Panc1 (cell line): Measurements from ENCODE around the gene TNRC6A. TPM values are rescaled to one million over a fixed set of nuclear protein-coding genes. Genes with fewer than 3 reads are reported as not detected.

Experiments used
- ATAC-seq: fragments of 200-7000 bp; cut with Tn5 transposase; 2 replicates; pipeline ENCODE4 v1.9.1; 2020; ENCODE audit warnings: mild to moderate bottlenecking, moderate library complexity
- BruUV-seq: library from RNA; stranded (reverse); fragments of 400-500 nt; replicated peaks from 2 replicates; lab custom pipeline; 2021; lab: Mats Ljungman, UMichigan
- CTCF ChIA-PET: fragments of 300-600 bp; sonication (Branson Sonifier 250); formaldehyde crosslinking; loops from one replicate; lab custom pipeline; 2022; ENCODE audit warnings: antibody characterized with exemption; lab: Charles Lee
- POLR2A ChIA-PET: fragments of 300-600 bp; sonication (Branson Sonifier 250); formaldehyde crosslinking; loops from one replicate; lab custom pipeline; 2022; ENCODE audit warnings: antibody characterized with exemption; lab: Charles Lee
- DNase-seq: peaks from one replicate; pipeline ENCODE4 v3.0.0-alpha.2; 2010; ENCODE audit warnings: low read depth, low spot score
- H3K27ac ChIP-seq: 2 replicates; pipeline ENCODE4 v1.5.1; 2011; ENCODE audit warnings: mild to moderate bottlenecking, low read length, inconsistent platforms
- H3K27me3 ChIP-seq: fragments of 200-500 bp; sonication (Bioruptor generic); 2 replicates; pipeline ENCODE4 v1.6.0; 2014; ENCODE audit warnings: low read length, inconsistent platforms; ENCODE audit not compliant: control insufficient read depth, insufficient read depth
- H3K36me3 ChIP-seq: fragments of 200-500 bp; sonication (Bioruptor generic); 2 replicates; pipeline ENCODE4 v1.5.1; 2014; ENCODE audit warnings: inconsistent platforms, mild to moderate bottlenecking, low read length, moderate library complexity; ENCODE audit not compliant: control insufficient read depth, insufficient read depth
- H3K4me1 ChIP-seq: 2 replicates; pipeline ENCODE4 v1.5.1; 2011; ENCODE audit warnings: inconsistent platforms, mild to moderate bottlenecking, low read length, moderate library complexity; ENCODE audit not compliant: control insufficient read depth, insufficient read depth
- H3K4me3 ChIP-seq, 2 experiments: 2 replicates each; pipeline ENCODE4 v1.5.1; 2011 to 2012; ENCODE audit warnings: low read depth in 2 of 2, low read length in 2 of 2, mild to moderate bottlenecking in 2 of 2, inconsistent platforms in 1 of 2, moderate library complexity in 1 of 2
- H3K9me3 ChIP-seq: fragments of 200-500 bp; sonication (Bioruptor generic); 2 replicates; pipeline ENCODE4 v1.5.1; 2014; ENCODE audit warnings: low read depth, mild to moderate bottlenecking, inconsistent platforms, low read length, moderate library complexity; ENCODE audit not compliant: control insufficient read depth, insufficient read depth
- CTCF ChIP-seq: fragments of 450-650 bp; IDR thresholded peaks from 2 replicates; pipeline ENCODE4 v1.5.1; 2017; ENCODE audit warnings: mild to moderate bottlenecking
- POLR2AphosphoS5 ChIP-seq: IDR thresholded peaks from 2 replicates; pipeline ENCODE4 v1.6.1; 2012; ENCODE audit warnings: mild to moderate bottlenecking, low read depth, low read length, moderate library complexity
- SIN3A ChIP-seq: IDR thresholded peaks from 2 replicates; pipeline ENCODE4 v1.6.1; 2012; ENCODE audit warnings: low read depth, mild to moderate bottlenecking, low read length, moderate library complexity, borderline replicate concordance; ENCODE audit not compliant: insufficient read depth
- TCF7L2 ChIP-seq: IDR thresholded peaks from 2 replicates; pipeline ENCODE4 v1.6.1; 2011; ENCODE audit warnings: mild to moderate bottlenecking, low read depth, low read length, inconsistent platforms
- in situ Hi-C: cut with HindIII; loops from 2 replicates; pipeline ENCODE4 v1.10.0; 2016; ENCODE audit warnings: low sequenced_read_pairs, low pct_unique_long_range_greater_than_20kb
- intact Hi-C: fragments of 100-400 bp; cut with micrococcal nuclease; formaldehyde crosslinking; loops from one replicate; pipeline ENCODE4 v1.10.0; 2022; ENCODE audit not compliant: unreplicated experiment
- total RNA-seq: library from RNA; stranded (reverse); gene quantifications from one replicate; pipeline ENCODE4 v1.2.1, GENCODE V29; 2021; ENCODE audit not compliant: unreplicated experiment
- TF ChIP-seq, protein P1 (sequence below), 2 experiments: IDR thresholded peaks; 2 replicates each; pipeline ENCODE4 v1.6.1; 2011 to 2012; ENCODE audit warnings: low read depth in 2 of 2, control low read depth in 1 of 2, low read length in 1 of 2, mild to moderate bottlenecking in 1 of 2, moderate library complexity in 1 of 2; ENCODE audit not compliant: insufficient read depth in 1 of 2

Gene TNRC6A
- total RNA-seq, 1 experiment from 2014 or later = 53.6 TPM

GRCh38 chr16:24736758-24737157, 7.3 kb downstream of the TNRC6A start:
- H3K4me1 ChIP-seq = peaks cover 57% of the 10 kb centered on the region

GRCh38 chr16:24737391-24737871, 8.0 kb downstream of the TNRC6A start:
- H3K4me3 ChIP-seq = no peak overlapping the region
- peak overlapping the region; percentile 58 for H3K27ac ChIP-seq
- ChIA-PET CTCF (interaction anchor here (0.5 to 0.6 kb wide), 2 partner anchors 36 to 394 kb away, joined by 5 to 7 read pairs; no protein-coding TSS in a partner anchor), POLR2A (no interaction called here)
- no peaks in the 10 kb centered on the region for H3K9me3 ChIP-seq
- H3K36me3 ChIP-seq = no peaks in the 10 kb centered on the region
- TF ChIP-seq, protein P1, sequence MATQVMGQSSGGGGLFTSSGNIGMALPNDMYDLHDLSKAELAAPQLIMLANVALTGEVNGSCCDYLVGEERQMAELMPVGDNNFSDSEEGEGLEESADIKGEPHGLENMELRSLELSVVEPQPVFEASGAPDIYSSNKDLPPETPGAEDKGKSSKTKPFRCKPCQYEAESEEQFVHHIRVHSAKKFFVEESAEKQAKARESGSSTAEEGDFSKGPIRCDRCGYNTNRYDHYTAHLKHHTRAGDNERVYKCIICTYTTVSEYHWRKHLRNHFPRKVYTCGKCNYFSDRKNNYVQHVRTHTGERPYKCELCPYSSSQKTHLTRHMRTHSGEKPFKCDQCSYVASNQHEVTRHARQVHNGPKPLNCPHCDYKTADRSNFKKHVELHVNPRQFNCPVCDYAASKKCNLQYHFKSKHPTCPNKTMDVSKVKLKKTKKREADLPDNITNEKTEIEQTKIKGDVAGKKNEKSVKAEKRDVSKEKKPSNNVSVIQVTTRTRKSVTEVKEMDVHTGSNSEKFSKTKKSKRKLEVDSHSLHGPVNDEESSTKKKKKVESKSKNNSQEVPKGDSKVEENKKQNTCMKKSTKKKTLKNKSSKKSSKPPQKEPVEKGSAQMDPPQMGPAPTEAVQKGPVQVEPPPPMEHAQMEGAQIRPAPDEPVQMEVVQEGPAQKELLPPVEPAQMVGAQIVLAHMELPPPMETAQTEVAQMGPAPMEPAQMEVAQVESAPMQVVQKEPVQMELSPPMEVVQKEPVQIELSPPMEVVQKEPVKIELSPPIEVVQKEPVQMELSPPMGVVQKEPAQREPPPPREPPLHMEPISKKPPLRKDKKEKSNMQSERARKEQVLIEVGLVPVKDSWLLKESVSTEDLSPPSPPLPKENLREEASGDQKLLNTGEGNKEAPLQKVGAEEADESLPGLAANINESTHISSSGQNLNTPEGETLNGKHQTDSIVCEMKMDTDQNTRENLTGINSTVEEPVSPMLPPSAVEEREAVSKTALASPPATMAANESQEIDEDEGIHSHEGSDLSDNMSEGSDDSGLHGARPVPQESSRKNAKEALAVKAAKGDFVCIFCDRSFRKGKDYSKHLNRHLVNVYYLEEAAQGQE (IDR thresholded peaks at IDR 0.05; ENCODE audit: insufficient read depth in 1 of 2, low read depth in 2 of 2, low read length in 1 of 2) = no peak
- TF ChIP-seq CTCF (no peak), SIN3A (no peak), TCF7L2 (no peak), POLR2AphosphoS5 (no peak)
- BruUV-seq = no TSS peak
- intact Hi-C loops (loop anchor here (10.0 kb wide), 1 partner anchor 153 kb away; no protein-coding TSS in a partner anchor), in situ Hi-C loops (no loop called here)
- H3K27me3 ChIP-seq = no peaks in the 10 kb centered on the region
- peaks cover 51% of the 10 kb centered on the region for H3K4me1 ChIP-seq
- ATAC-seq = peak; percentile 42; the same call in 1 of the 2 replicates
- no peak for DNase-seq

More at GRCh38 chr16:24736758-24737157, 7.3 kb downstream of the TNRC6A start:
- intact Hi-C loops (loop anchor here (10.0 kb wide), 1 partner anchor 152 kb away; no protein-coding TSS in a partner anchor), in situ Hi-C loops (no loop called here)
- Histone ChIP-seq H3K27me3 (no peaks in the 10 kb centered on the region), H3K36me3 (peaks cover 3% of the 10 kb centered on the region; the same call in 1 of the 2 replicates), H3K9me3 (no peaks in the 10 kb centered on the region), H3K4me3 (no peak overlapping the region), H3K27ac (peak overlapping the region; percentile 71)
- POLR2A ChIA-PET = no interaction called here
- BruUV-seq = no TSS peak
- peak; percentile 86 for ATAC-seq
- CTCF ChIA-PET = interaction anchor here (0.6 kb wide), 1 partner anchor 64 kb away, joined by 3 read pairs; no protein-coding TSS in a partner anchor
- DNase-seq = no peak
- TF ChIP-seq TCF7L2 (peak; percentile 81), POLR2AphosphoS5 (no peak), CTCF (no peak)
